KMS-11 (cell line): ENCODE data around the gene UQCRH.

Experiments
- H2AFZ ChIP-seq: fragments of 200-600 bp; sonication (generic); 2 replicates; pipeline ENCODE4 v1.6.1; 2016; ENCODE audit warnings: antibody characterized with exemption, mixed run types, low read depth
- H3K27ac ChIP-seq: fragments of 200-600 bp; sonication (generic); 2 replicates; pipeline ENCODE4 v1.6.1; 2016; ENCODE audit warnings: mild to moderate bottlenecking, mixed run types
- H3K27me3 ChIP-seq: fragments of 200-600 bp; sonication (generic); 2 replicates; pipeline ENCODE4 v1.6.1; 2017; ENCODE audit warnings: mild to moderate bottlenecking, low read depth, mixed run types, moderate library complexity; ENCODE audit not compliant: insufficient read depth
- H3K36me3 ChIP-seq: fragments of 200-600 bp; sonication (generic); 2 replicates; pipeline ENCODE4 v1.6.1; 2017; ENCODE audit warnings: mild to moderate bottlenecking, mixed run types; ENCODE audit not compliant: insufficient read depth
- H3K4me1 ChIP-seq: fragments of 200-600 bp; sonication (generic); 2 replicates; pipeline ENCODE4 v1.6.1; 2016; ENCODE audit warnings: mild to moderate bottlenecking, low read depth, mixed run types; ENCODE audit not compliant: poor library complexity, severe bottlenecking
- H3K4me2 ChIP-seq: fragments of 200-600 bp; sonication (generic); 2 replicates; pipeline ENCODE4 v1.7.0; 2016; ENCODE audit warnings: mild to moderate bottlenecking, mixed run types
- H3K4me3 ChIP-seq: fragments of 200-600 bp; sonication (generic); IDR thresholded peaks from 2 replicates; pipeline ENCODE4 v1.6.1; 2017; ENCODE audit warnings: low read depth, low read length, mixed read lengths; ENCODE audit not compliant: insufficient read depth
- H3K79me2 ChIP-seq: fragments of 200-600 bp; sonication (generic); 2 replicates; pipeline ENCODE4 v1.6.1; 2016; ENCODE audit warnings: low read depth, mixed run types; ENCODE audit not compliant: insufficient read depth
- H3K9ac ChIP-seq: fragments of 200-600 bp; sonication (generic); 2 replicates; pipeline ENCODE4 v1.6.1; 2016; ENCODE audit warnings: mild to moderate bottlenecking, mixed run types
- H4K20me1 ChIP-seq: fragments of 200-600 bp; sonication (generic); 2 replicates; pipeline ENCODE4 v1.6.1; 2016; ENCODE audit warnings: mild to moderate bottlenecking, mixed run types; ENCODE audit not compliant: insufficient read depth
- TF ChIP-seq, protein P1 (sequence below): fragments of 200-600 bp; sonication (generic); conservative IDR thresholded peaks from 2 replicates; pipeline ENCODE4 v1.6.1; 2017; ENCODE audit warnings: low read depth, mild to moderate bottlenecking, antibody characterized with exemption, low read length, moderate library complexity, mixed read lengths

Gene UQCRH

DNA sequence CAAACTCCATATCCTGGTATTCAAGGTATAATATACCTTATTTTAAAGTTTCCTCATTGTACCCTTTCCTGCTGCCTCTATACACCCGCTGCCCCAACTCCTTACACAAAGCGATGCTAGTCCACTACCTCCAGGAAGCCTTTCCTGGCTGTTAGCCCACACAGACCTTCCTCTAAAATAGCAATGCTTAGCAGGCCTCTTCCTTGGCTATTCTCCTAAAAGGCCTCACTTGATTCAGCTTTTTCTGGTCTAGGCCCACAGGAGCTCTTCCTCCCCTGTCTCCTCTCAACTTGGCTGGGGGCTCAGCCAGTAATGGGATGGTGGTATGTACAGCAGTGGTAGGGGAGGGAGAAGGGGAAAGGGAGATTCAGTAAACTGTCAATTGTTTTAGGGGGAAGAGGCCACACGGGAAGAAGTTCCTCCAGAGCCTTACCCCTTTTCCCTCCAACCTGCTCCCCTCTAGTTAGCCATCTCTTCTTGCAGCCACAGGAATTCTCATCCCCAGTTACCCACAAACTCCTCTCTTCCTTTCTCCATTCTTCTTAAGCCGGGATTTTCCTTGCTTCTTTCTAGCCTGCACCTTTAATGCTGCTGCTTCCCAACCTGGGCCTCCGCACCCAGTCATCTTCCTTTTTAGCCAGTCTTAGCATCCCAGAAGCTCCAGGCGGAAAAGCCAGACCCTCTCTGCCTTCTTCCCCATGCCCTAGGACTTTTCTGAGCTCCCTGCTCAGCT is 2.7 kb upstream of the UQCRH start:
- Histone ChIP-seq H3K36me3 (no peaks in the 10 kb centered on the region), H3K4me1 (peaks cover 11% of the 10 kb centered on the region), H4K20me1 (no peaks in the 10 kb centered on the region), H3K4me3 (no peak overlapping the region), H3K4me2 (peak overlapping the region; percentile 61; the same call in 1 of the 2 replicates), H3K27me3 (no peaks in the 10 kb centered on the region), H3K9ac (no peak overlapping the region), H2AFZ (no peak overlapping the region), H3K79me2 (peaks cover 58% of the 10 kb centered on the region), H3K27ac (no peak overlapping the region)
- TF ChIP-seq, protein P1, sequence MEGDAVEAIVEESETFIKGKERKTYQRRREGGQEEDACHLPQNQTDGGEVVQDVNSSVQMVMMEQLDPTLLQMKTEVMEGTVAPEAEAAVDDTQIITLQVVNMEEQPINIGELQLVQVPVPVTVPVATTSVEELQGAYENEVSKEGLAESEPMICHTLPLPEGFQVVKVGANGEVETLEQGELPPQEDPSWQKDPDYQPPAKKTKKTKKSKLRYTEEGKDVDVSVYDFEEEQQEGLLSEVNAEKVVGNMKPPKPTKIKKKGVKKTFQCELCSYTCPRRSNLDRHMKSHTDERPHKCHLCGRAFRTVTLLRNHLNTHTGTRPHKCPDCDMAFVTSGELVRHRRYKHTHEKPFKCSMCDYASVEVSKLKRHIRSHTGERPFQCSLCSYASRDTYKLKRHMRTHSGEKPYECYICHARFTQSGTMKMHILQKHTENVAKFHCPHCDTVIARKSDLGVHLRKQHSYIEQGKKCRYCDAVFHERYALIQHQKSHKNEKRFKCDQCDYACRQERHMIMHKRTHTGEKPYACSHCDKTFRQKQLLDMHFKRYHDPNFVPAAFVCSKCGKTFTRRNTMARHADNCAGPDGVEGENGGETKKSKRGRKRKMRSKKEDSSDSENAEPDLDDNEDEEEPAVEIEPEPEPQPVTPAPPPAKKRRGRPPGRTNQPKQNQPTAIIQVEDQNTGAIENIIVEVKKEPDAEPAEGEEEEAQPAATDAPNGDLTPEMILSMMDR: no peak

GRCh38 chr1:46301406-46301807 is 2.1 kb upstream of the UQCRH start:
- peak overlapping the region; percentile 61 for H3K4me2 ChIP-seq
- no peaks in the 10 kb centered on the region for H4K20me1 ChIP-seq
- H2AFZ ChIP-seq: no peak overlapping the region
- H3K4me3 ChIP-seq: no peak overlapping the region
- peaks cover 13% of the 10 kb centered on the region for H3K4me1 ChIP-seq
- H3K27ac ChIP-seq: no peak overlapping the region
- H3K9ac ChIP-seq: peak overlapping the region; percentile 96; the same call in 1 of the 2 replicates
- TF ChIP-seq, protein P1: no peak
- H3K27me3 ChIP-seq: no peaks in the 10 kb centered on the region
- H3K79me2 ChIP-seq: peaks cover 64% of the 10 kb centered on the region
- H3K36me3 ChIP-seq: no peaks in the 10 kb centered on the region

DNA sequence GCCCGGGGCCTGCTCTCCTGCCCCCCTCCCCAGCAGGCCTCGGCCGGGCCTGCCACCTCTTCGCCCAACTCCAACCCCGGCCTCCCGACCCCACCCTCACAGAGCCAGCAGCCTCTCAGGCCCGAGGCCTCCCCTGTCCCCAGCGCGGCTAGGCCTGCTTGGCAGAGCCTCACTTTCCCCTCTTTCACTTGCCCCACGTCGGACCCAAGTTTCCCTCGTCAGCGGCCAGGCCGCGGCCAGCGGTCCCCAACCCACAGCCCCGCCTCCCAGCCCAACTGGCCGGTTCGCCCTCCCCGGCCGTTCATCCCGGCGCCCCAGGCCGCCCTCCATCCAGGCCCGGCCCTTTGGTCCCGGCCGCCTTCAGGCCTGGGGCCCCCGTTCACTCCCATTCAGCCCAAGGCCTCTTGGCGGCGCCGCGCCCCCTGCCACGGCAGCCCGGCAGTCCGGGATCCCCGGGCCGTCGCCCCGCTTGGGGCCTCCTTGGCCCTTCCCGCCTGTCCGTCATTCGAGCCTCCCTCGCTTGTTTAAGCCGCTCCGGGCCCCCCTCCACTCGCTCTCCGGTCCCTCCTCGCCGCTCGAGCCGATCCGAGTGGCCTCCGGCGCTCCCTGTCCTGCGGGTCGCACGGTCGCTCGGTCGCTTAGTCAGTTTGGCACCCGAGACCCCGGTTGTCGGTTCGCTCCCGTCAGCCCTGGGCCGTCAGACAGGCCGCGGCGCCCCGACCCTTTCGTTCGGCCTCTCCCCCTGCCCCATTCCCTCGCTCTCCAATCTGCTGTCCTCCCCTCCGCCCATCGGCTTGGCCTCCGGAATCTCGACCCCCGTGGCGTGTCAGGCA is 1.5 kb upstream of the UQCRH start:
- Histone ChIP-seq H3K79me2 (peaks cover 70% of the 10 kb centered on the region), H3K27ac (peak overlapping the region; percentile 78), H3K36me3 (no peaks in the 10 kb centered on the region), H2AFZ (peak overlapping the region; percentile 85), H3K4me1 (peaks cover 13% of the 10 kb centered on the region), H4K20me1 (no peaks in the 10 kb centered on the region), H3K4me3 (peak overlapping the region; percentile 72), H3K27me3 (no peaks in the 10 kb centered on the region), H3K4me2 (peak overlapping the region; percentile 61), H3K9ac (peak overlapping the region; percentile 96)
- TF ChIP-seq, protein P1: 0 out of 2 replicates have a peak, but pooled peaks have one; percentile 24

DNA sequence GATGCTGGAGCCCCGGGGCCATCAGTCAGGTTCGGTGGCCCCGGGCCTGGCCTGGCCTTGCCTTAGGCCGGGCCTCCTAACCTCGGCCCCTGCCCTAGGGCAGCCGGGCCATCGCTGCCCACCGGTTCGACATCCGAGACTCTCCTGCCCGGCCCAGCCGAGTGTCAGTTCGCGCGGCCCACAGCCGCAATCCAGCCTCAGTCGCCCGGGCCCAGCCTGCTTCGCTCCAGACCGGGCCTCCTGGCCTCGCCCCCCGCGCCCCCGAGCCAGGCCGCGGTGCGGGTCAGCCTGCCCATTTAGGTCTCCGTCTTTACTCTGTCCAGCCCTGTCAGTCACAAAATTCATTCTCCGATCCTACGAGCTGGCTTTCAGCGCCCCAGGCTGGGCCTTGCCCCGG is 859 bp upstream of the UQCRH start:
- Histone ChIP-seq H3K79me2 (peaks cover 76% of the 10 kb centered on the region), H3K4me2 (peak overlapping the region; percentile 61), H3K36me3 (no peaks in the 10 kb centered on the region), H2AFZ (peak overlapping the region; percentile 85), H3K9ac (peak overlapping the region; percentile 96), H3K27ac (peak overlapping the region; percentile 78), H3K27me3 (no peaks in the 10 kb centered on the region), H3K4me3 (peak overlapping the region; percentile 72), H4K20me1 (no peaks in the 10 kb centered on the region), H3K4me1 (peaks cover 18% of the 10 kb centered on the region)
- TF ChIP-seq, protein P1: no peak
